Activated CD8-positive, alpha-beta memory T cell treated with anti-CD3 and anti-CD28 coated beads, Interleukin-2, amount 50 U/mL, for 4 hours (primary cell): ENCODE data around the gene SNX20.
A peak's percentile ranks its signal among the peaks of the same experiment; 100 is the strongest.

ENCODE experiments used
- DNase-seq: peaks from one replicate; pipeline ENCODE4 v3.0.0-alpha.2; 2020

Gene SNX20

GRCh38 chr16:50655558-50656055 is 25.5 kb downstream of the SNX20 start:
- DNase-seq = no peak

- no peak for DNase-seq
These were observed 27.2 kb downstream of the SNX20 start for GRCh38 chr16:50653633-50654519.

GRCh38 chr16:50652836-50653425 is 28.2 kb downstream of the SNX20 start:
- no peak for DNase-seq

DNA sequence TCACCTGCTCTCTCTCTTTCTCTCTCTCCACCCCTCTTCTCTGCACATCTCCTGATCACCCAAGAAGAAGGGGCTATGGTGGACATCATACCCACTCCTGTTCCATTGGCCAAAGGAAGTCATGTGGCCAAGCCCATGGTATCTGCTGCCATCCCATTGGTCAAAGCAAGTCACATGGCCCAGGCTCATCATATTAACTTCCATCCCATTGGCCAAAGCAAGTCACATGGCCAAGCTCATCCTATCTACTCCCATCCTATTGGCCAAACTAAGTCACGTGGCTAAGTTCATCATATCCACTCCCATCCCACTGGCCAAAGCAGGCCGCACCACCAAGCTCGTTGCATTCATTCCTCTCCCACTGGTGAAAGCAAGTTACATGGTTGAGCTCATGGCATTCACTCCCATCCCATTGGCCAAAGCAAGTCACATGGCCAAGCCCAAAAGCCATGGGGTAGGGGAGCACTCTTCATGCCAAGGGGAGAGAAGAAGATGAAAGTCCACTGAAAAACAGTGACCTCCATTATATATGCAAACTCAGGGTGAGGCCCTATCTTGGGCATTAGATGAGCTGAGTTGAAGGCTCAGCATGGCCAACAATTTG is 29.2 kb downstream of the SNX20 start:
- DNase-seq = no peak

GRCh38 chr16:50646345-50646744 is 34.8 kb downstream of the SNX20 start:
- no peak for DNase-seq

- DNase-seq = no peak
These were observed 35.4 kb downstream of the SNX20 start for GRCh38 chr16:50645563-50646220.

DNA sequence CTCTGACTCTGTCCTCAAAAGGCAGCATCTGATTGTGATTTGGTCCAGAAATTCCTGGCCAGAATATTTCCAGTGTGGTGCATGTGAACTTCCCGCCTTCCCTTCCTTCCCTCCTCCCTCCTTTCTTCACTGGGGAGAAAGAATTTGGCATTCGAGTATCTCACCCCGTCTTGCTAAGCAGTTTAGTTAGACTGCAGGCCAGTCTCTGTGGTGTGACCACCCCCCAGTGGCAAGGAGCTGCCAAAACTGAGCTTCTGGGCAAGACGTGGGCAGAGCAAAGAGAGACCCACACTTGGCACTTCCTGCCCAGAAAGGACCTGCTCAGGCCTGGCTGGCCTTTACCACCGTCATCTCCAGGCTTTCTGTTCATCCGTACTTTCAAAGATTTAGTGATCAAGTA is 36.4 kb downstream of the SNX20 start:
- peak; percentile 38 for DNase-seq

GRCh38 chr16:50644245-50644644 is 36.9 kb downstream of the SNX20 start:
- DNase-seq = no peak

DNA sequence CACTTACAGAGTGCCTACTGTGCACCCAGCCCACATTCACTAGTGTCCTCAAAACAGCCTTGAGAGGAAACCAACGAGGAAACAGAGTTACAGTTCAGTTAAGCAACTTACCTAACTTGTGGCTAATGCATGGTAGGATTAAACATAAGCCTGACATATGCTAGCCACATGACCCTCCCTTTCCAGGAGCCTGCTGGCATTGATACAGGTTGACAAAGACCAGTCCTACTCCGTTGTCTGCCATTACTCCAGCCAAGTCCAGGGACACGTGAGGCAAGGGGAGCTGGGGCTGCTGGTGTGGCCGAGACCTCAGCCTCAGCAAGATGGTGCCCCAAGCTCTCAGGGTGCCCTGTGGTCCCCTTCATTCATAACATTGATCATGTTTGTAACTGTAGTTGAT is 37.9 kb downstream of the SNX20 start:
- no peak for DNase-seq

DNA sequence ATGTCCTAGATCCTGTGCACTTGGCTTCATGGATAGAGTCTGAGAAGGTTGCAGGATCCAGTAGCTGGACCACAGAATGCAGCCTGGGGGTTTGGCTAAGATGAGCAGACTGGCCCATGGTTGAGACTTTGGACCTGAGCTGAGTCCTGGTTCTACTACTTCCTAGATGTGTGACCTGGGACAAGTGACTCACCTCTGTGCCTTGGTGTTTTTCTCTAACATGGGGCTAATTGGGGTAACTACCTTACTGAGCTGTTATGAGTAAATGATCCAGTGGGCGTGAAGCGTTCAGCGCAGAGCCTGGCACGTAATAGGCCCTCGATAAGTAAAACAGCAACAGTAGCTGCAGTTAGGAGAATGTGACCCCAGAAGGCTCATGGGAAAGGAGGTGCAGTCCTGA is 38.8 kb downstream of the SNX20 start:
- DNase-seq = no peak

GRCh38 chr16:50641818-50642187 is 39.3 kb downstream of the SNX20 start:
- DNase-seq = no peak

DNA sequence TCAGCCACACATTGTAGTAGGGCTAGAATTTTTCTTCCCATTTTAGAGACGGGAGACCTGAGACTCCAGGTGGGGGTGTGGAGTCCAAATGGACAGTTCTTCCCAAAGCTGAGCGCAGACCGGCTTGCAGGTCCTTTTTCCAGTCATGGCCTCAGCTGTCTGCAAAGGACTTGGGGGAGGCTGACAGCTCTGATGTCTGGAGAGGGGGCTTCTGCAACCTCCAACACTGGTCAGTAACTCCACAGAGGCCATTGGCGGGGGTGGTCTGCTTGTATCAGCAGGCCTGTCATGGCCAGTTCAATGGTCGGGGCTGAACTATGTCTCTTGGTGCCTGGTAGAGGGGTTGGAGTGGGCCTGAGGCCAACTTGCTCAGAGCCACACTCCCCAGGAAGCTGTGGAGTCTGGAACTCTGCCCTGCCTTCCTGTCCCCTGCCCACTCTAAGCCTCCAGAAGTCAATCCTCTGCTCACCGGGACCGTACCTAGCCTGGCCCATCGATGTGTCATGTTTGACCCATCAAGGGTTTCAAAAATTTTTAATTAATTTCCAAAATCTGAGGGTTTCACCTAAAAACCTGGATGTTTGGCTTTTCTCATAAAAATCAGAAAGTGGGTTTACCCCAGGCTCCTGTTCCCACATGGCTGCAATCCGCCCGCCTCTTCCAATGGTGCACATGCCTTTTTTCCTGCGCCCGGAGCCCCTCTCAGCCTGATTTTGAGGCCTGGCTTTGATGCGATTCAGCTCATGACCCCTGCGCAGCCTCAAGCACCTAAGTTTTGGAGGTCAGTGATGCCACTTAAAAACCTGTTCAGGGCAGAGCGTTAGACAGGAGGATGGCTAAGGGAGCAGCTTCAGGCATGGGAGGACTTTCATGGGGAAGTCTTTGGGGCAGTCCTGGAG is 39.9 kb downstream of the SNX20 start:
- no peak for DNase-seq

DNA sequence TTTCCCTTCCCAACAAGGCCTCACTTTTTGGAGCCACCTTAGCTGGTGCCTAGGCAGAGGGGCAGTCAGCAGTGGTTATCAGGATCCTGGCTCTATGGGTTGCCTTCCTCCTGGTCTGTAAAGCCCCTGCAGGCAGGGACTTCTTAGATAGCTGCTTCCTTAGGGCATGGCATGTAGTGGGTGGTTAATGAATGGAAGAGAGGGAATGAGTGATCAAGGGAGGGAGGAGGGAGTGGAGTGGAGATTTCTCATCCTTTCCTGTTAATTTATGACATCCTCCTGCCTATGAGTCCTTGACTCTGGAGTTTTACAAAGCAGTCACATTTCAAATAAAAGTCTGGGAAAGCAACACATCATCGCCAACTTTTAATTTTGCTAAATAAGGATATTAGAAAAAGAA is 40.7 kb downstream of the SNX20 start:
- no peak for DNase-seq

- DNase-seq = no peak
These were observed 42.1 kb downstream of the SNX20 start for GRCh38 chr16:50638816-50639670.

- no peak for DNase-seq
These were observed 43.2 kb downstream of the SNX20 start for GRCh38 chr16:50637716-50638602.

- no peak for DNase-seq
These were observed 44.2 kb downstream of the SNX20 start for GRCh38 chr16:50636753-50637374.

- DNase-seq = no peak
These were observed 45.4 kb downstream of the SNX20 start for GRCh38 chr16:50635505-50636392.

GRCh38 chr16:50634947-50635346 is 46.2 kb downstream of the SNX20 start:
- no peak for DNase-seq

DNA sequence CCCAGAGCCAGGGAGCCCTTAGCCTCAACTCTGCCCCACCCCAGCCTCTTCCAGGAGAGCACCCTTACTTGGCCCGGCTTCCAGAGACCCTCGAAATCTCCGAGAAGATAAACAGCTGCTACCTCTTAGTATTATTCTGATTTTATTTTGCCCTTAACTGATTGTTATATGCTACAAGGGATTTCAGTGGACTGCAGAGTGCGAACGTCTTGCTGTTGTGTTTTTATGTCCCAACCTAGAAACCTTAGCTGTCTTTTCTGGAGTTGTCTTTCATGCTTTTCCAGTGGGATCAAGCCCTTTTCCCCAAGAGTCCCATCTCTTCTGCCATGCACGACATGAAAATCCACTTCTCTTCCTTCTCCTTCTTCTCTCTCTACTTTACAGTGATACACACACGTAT is 47.0 kb downstream of the SNX20 start:
- no peak for DNase-seq
